ENCODE results near the gene NKX6-2.
"Not testable (repeated sequence)": the region's sequence is repeated elsewhere in the genome, so short reads cannot be mapped to it uniquely, and the experiment has no call there.

The NKX6-2 gene

GRCh38 chr10:132812520-132812919 lies 26.6 kb upstream of the NKX6-2 start:
- no peak for DNase-seq

- DNase-seq: no peak
These were observed 26.0 kb upstream of the NKX6-2 start for GRCh38 chr10:132811891-132812481.

GRCh38 chr10:132810807-132811700 lies 25.1 kb upstream of the NKX6-2 start:
- DNase-seq: no peak

GRCh38 chr10:132810141-132810806 lies 24.3 kb upstream of the NKX6-2 start:
- no peak for DNase-seq

- DNase-seq: no peak
These were observed 23.5 kb upstream of the NKX6-2 start for GRCh38 chr10:132809232-132810140.

- no peak for DNase-seq
These were observed 22.7 kb upstream of the NKX6-2 start for GRCh38 chr10:132808383-132809231.

GRCh38 chr10:132807621-132808049 lies 21.7 kb upstream of the NKX6-2 start:
- no peak for DNase-seq

GRCh38 chr10:132806561-132807003 lies 20.6 kb upstream of the NKX6-2 start:
- no peak for DNase-seq

- no peak for DNase-seq
These were observed 20.2 kb upstream of the NKX6-2 start for GRCh38 chr10:132806110-132806509.

GRCh38 chr10:132805599-132805998 lies 19.7 kb upstream of the NKX6-2 start:
- DNase-seq: no peak

GRCh38 chr10:132804785-132805426 lies 19.0 kb upstream of the NKX6-2 start:
- no peak for DNase-seq

- DNase-seq: no peak
These were observed 18.3 kb upstream of the NKX6-2 start for GRCh38 chr10:132804287-132804686.

- DNase-seq: no peak
These were observed 17.7 kb upstream of the NKX6-2 start for GRCh38 chr10:132803416-132804210.

GRCh38 chr10:132802694-132803320 lies 16.9 kb upstream of the NKX6-2 start:
- no peak for DNase-seq

- DNase-seq: no peak
These were observed 16.1 kb upstream of the NKX6-2 start for GRCh38 chr10:132802048-132802447.

- no peak for DNase-seq
These were observed 13.9 kb upstream of the NKX6-2 start for GRCh38 chr10:132799865-132800264.

- DNase-seq: no peak
These were observed 12.9 kb upstream of the NKX6-2 start for GRCh38 chr10:132798876-132799275.

- DNase-seq: no peak
These were observed 12.5 kb upstream of the NKX6-2 start for GRCh38 chr10:132798403-132798802.

GRCh38 chr10:132797986-132798385 lies 12.0 kb upstream of the NKX6-2 start:
- not testable (repeated sequence) for DNase-seq

- DNase-seq: no peak
These were observed 10.9 kb upstream of the NKX6-2 start for GRCh38 chr10:132796846-132797245.
